Dermis microvascular lymphatic vessel endothelial cell (primary cell): Measurements from ENCODE around the gene CELF5. TPM values are rescaled to one million over a fixed set of nuclear protein-coding genes. Genes with fewer than 3 reads are reported as not detected.
"Not testable (repeated sequence)": the region's sequence is repeated elsewhere in the genome, so short reads cannot be mapped to it uniquely, and the experiment has no call there.

Experiments used
- DNase-seq, 2 donors: peaks; one replicate each; pipeline versions ENCODE4 v3.0.0 to v3.0.0-alpha.2; 2010; ENCODE audit warnings: low read depth in 2 of 2
- total RNA-seq: library from RNA; depleted of rRNA; stranded (reverse); fragments of >200 nt; gene quantifications from 2 replicates; pipeline ENCODE4 v1.2.1, GENCODE V29; 2014

The CELF5 gene
- total RNA-seq, 1 donor from 2014 or later, result not detected

DNA sequence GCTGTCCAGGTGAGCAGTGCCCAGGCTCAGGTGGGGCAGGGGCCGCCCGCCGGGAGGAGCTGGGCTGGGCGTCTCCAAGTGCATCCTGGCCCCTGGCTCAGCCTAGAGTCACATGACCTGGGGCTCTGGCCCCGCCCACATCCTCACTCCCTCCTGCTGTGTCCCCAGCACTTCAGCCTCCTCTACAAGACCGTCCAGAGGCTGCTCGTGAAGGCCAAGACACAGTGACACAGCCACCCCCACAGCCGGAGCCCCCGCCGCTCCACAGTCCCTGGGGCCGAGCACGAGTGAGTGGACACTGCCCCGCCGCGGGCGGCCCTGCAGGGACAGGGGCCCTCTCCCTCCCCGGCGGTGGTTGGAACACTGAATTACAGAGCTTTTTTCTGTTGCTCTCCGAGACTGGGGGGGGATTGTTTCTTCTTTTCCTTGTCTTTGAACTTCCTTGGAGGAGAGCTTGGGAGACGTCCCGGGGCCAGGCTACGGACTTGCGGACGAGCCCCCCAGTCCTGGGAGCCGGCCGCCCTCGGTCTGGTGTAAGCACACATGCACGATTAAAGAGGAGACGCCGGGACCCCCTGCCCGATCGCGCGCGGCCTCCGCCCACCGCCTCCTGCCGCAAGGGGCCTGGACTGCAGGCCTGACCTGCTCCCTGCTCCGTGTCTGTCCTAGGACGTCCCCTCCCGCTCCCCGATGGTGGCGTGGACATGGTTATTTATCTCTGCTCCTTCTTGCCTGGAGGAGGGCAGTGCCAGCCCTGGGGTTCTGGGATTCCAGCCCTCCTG is 16.8 kb upstream of the CELF5 start:
- DNase-seq, result no peak

DNA sequence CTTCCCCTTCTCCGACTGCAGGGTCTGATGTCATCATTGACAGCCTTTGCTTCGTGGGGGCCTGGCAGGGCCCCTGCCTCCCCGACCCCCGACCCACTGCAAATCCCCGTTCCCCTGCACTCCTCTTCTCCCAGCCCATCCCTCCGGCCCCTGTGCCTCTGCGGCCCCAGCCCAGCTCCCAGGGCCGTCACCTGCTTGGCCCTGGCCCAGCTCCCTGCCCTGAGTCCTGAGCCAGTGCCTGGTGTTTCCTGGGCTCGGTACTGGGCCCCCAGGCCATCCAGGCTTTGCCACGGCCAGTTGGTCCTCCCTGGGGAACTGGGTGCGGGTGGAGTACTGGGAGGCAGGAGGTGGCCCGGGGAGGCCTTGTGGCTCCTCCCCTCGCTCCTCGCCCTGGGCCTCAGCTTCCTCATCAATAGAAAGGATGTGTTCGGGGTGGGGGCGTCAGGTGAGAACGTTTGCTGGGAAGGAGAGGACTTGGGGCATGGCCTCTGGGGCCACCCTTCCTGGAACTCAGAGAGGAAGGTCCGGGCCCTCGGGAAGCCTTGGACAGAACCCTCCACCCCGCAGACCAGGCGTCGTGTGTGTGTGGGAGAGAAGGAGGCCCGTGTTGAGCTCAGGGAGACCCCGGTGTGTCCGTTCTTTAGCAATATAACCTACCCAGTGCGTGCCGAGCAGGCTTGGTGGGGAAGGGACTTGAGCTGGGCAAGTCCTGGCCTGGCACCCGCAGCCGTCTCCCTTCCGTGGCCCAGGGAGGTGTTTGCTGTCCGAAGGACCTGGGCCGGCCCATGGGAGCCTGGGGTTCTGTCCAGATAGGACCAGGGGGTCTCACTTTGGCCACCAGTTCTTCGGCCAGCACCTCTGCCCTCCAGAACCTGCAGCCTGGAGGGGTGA is 15.9 kb upstream of the CELF5 start:
- DNase-seq, result no peak

DNA sequence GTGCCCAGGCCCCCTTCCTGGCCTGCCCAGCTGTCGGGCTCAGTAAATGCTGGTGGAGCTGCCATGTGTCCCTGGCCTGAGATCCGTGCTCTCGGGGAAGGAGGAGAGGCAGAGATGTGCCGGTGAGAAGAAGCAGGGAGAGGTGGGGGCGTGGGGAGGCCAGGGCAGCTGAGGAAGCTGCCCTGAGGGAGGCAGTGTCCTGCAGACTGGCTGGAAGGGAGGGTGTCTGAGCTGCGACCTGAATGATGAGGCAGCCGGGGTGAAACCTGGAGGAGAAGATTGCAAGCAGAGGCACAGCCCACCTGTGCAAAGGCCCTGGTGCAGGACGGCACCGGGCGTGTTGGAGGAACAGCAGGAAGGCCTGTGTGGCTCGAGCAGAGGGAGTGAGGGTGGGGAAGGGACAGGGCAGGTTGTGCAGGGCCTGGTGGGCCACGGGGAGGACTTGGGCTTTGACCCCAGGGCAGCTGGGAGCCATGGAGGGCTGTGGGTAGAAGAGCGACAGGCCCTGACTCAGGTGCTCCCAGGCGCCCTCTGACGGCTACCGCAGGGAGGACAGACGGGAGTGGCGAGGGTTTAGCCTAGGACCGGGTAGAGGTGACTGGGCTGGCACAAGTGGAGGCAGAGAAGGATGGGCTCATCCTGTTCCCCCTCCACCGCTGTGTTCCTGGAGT is 14.0 kb upstream of the CELF5 start:
- peak; percentile 4 to 38 for DNase-seq

DNA sequence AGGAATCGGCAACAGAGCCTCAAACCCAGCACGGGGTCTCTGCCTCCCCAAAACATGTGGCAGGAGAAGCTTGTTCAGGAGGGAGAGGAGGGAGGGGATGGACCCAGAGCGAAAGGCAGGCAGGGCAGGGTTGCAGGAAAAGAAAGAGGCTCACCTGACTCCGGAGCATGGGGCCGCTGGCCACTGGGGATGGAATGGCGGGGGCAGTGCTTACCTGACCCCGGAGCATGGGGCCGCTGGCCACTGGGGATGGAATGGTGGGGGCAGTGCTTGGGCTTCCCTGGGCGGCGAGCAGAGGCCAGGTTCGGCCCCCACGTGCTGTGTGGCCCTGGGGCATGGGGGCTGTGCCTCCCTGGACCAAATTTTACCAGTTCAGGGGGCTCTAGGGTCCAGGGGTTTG is 13.3 kb upstream of the CELF5 start:
- no peak for DNase-seq

DNA sequence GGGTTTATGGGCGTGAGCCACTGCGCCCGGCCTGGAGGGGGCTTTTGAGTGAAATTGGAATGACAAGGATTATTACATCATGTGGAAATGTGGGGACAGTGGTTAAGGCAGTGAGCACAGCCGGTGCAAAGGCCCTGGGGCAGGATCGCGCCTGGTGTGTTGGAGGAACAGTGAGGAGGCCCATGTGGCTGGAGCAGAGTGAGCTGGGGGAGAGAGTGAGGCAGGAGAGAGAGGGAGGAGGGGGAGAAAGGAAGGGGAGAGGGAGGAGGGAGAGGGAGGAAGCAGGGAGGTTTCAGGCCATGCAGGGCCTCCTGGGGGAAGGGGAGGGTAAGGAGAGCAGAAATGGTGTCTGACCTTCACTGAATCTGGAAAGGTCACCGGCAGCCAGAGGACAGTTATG is 11.3 kb upstream of the CELF5 start:
- no peak for DNase-seq

DNA sequence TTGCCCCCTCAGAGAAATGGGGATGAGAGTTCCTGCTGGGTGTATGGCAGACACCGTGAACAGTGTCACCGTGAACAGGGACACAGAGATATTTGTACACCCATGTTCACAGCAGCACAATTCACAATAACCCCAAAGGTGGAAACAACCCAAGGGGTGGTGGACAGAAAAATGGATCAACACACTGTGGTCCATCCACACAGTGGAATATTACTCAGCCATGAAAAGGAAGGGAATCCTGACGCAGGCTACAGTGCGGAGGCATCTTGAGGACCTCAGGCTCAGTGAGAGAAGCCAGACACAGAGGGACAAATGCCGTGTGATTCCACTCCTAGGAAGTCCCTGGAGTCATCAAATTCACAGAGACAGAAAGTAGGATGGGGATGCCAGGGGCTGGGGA is 7.6 kb upstream of the CELF5 start:
- no peak for DNase-seq

DNA sequence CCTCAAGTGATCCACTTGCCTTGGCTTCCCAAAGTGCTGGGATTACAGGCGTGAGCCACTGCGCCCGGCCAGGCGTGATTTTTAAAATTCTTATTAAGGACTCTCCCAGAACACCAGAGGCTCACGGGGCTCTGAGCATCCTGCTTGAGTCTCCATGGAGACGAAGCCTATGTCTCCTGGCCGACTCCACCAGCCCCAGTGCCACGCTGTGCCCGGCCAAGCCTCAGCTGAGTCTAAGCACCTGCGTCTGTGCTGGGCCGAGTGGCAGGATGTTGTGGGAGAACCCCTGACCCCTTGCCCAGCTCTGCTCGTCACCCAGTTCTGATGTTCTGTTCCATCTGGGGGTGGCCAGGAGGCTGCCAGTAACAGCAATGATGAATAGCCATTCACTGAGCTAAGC is 3.9 kb upstream of the CELF5 start:
- DNase-seq, result no peak

DNA sequence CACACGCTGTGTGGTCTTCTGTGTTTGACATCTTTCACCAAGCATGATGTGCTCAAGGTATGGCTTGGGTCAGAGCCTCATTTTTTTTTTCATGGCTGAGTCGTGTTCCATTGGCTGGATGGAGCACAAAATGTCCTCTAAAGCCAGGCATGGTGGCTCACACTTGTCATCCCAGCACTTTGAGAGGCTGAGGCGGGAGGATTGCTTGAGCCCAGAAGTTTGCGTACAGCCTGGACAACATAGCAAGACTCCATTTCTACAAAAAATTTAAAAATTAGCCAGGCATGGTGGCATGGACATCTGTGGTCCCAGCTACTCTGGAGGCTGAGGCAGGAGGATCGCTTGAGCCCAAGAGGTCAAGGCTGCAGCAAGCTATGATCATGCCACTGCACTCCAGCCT is 2.9 kb upstream of the CELF5 start:
- not testable (repeated sequence) for DNase-seq

DNA sequence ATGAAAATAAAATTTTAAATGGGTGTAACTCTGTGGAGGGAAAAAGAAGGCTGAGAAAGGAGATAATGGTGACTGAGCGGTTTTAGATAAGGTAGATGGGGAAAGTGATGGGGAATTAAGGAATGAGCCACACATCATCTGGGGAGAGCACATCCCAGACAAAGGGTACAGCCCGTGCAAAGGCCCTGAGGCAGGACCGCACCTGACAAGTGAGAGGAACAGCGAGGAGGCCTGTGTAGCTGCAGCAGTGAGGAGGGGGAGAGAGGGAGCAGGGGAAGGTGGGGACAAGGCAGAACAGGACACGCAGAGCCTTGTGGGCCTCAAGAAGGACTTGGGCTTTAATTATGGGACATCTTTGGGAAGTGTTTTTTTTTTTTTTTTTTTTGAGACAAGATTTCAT is 1.8 kb upstream of the CELF5 start:
- no peak for DNase-seq

DNA sequence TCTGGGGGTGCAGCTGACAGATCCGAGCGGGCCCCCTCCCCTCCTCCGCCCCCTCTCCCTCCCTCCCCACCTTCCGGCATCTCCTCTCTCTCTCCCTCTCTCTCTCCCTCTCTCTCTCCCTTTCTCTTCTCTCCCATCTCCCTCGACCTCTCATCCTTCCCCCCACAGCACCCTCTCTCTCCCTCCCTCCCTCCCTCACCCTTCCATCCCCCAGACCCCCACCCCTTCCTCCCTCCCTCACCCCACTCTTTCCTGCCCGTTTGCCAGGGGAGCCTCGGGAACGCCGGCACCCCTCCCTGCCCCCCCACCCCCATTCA is 666 bp downstream of the CELF5 start:
- no peak for DNase-seq

DNA sequence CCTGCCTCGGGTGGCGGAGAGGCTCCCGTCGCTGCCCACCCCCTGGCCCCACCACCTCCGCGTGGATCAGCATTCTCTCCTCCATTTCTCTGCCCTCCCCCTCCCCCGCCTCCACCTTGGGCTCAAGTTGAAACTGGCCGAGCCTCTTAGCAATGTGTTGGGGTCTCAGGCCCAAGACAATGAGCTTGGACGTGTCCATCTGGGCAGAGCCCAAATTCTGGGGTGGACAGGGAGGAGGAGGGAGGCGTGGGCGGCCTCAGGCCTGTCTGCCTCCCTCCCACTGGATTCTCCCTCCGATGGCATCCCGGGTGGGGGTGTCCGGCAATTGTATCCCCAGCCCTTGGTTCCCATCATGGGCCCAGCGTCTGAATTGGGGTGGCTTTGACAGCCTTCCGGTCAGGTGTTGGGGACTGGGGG is 1.2 kb downstream of the CELF5 start:
- no peak for DNase-seq

DNA sequence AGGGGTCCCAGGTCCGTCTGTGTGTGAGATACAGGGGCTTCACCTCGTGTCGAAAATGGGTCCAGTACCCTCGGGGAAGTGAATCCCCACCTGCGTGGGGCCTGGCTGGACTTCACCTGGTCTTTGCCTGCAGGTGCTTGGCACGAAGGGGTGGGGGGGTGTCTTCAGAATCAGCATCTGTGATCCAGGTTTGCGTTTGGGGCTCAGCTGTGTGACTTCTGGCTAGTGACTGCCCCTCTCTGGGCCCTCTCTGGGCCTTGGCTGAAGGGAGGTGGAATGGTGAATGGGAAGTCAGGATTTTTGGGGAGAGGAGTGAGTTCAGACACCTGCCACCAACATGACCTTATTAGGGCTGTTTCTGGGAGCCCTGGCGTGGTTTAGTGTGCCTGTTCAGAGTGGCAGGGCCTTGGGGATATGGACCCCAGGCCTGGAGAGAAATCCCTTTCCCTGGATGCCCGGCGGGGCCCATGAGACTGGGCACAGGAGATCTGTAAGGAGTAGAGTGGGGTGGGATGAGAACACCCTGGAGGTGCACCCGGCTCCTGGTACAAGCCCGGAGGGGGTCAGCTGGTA is 2.7 kb downstream of the CELF5 start:
- DNase-seq, result no peak

DNA sequence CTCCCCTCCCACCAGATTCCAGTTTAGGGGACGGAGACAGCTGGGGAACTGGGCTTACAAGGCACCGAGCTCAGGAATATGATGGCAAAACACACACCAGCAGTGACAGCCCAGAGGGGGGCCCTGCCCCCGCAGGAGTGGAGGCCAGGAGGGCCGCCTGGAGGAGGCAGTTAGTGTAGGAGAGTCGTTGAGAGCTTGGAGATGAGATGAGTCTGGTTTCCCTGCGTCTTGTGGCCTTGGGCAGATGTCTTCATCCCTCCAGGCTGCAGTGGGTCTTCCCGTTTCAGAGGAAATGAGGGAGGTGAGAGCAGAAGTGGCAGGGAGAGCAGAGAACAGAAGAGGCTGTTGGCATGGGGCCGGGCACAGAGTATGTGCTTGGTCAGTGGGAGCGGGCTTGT is 4.9 kb downstream of the CELF5 start:
- no peak for DNase-seq

DNA sequence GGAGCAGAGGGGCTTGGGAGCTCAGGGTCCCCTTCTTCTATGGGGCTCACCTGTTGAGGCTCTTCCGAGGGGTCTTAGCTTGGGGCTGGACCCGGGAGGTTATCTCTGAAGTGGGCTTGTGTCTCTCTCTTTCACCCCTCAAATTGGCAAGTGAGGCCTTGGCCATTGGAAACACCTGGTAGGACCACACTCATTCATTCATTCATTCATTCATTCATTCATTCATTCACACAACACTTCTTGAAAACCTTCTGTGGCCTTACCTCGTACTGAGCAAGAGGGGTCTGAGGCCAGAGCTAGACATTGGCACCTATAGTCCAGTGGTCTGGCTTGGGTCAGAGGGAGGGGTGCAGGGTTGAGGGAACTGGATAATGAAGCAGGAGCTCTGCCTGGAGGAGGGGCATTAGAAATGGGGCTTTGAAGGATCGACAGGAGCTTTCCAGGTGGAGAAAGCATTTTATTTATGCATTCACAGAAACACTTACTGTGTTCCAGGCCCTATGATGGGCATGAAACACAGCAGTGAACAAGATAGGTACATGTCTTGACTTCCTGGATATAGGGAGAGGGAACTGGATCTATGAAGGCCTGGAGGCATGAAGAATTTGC is 5.5 kb downstream of the CELF5 start:
- DNase-seq, result no peak

DNA sequence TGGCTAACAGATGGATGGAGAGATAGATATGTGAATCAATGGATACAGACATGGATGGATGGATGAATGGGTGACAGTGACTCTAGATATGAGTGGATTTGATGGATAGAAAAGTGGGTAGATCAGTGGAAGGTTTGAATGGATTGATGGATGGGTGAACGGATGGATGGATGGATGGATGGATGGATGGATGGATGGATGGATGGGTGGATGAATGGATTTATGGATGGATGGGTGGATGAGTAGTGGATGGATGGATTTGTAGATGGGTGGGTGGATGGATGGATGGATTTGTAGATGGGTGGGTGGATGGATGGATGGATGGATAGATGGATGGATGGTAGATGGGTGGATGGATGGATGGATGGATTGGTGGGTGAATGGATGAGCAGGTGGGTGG is 6.8 kb downstream of the CELF5 start:
- no peak for DNase-seq

DNA sequence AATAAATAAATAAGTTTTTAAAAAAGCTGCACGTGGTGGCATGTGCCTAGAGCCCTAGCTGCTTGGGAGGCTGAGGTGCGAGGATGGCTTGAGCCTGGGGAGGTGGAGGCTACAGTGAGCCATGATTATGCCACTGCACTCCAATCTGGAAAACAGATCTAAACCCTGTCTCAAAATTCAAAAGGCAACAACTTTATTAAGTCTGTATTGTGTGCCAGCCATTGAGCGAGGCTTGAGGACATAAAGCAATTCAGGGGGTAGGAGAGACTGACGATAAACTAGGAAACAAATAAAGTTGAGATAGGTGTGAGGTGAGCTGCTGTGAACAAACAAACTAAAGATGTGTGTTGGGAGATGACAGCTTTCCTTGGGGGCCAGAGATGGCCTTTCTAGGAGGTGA is 8.7 kb downstream of the CELF5 start:
- DNase-seq, result no peak

DNA sequence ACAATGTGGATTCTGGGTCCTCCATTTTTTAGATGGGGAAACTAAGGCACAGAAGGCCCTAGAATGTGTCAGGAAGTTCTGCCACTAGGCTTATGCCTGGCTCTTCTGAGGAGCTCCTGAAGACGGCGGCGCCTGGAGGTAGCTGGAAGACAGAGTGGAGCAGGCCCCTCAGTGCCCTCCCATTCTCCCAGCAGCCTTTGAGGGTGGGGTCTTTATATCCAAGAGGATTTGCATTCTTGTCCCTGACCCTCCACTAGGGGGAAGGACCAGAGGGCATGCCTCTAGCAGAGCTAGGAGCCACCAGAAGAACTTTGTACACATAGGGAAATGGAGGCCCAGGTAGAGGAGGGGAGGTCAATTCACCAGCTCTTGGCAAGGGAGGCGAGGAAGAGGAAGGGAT is 9.4 kb downstream of the CELF5 start:
- DNase-seq, result no peak

DNA sequence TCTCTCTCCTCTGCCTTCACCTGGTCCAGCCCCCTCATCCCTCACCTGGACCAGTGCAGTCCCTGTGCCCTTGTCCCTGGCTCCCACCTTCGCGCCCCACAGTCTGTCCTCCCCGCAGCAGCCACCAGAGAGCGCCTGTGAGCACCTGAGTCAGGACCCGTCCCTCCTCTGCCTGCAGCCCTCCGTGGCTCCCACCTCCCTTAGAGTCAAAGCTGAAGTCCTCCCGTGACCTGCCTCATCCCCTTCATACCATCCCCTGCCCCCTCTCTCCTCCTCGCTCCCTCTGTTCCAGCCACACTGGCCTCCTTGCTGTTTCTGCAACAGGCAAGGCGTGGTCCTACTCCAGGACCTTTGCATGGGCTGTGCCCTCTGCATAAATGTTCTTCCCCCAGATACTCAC is 10.3 kb downstream of the CELF5 start:
- DNase-seq, result no peak

DNA sequence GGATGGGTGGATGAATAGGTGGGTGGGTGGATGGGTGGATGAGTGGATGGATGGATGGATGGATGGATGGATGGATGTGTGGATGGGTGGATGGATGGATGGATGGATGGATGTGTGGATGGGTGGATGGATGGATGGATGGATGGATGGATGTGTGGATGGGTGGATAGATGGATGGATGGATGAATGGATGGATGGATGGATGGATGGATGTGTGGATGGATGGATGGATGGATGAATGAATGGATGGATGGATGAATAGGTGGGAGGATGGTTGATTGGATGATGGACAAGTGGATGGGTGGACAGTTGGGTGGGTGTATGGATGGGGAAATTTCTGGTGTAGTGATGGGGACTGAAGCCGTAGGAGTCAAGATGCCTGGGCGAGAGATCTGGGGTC is 11.1 kb downstream of the CELF5 start:
- DNase-seq, result not testable (repeated sequence)

DNA sequence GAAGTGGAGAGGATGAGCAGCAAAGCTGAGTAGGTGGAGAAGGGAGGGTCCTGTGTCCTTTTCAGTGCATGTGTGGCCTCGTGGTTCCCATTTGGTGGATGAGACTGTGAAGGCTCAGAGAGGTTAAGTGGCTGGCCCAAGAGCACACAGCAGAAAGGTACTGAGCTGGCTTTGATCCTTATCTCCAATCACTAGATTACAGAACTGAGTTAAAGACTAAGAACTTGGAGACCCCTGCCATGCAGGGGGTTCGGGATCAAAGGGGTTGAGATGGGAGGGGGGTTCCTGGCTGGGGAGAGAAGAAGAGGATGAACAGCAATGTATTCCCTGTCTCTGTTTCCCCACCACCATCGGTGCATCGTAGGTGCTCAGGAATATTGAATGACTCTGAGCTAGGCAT is 11.8 kb downstream of the CELF5 start:
- no peak for DNase-seq

DNA sequence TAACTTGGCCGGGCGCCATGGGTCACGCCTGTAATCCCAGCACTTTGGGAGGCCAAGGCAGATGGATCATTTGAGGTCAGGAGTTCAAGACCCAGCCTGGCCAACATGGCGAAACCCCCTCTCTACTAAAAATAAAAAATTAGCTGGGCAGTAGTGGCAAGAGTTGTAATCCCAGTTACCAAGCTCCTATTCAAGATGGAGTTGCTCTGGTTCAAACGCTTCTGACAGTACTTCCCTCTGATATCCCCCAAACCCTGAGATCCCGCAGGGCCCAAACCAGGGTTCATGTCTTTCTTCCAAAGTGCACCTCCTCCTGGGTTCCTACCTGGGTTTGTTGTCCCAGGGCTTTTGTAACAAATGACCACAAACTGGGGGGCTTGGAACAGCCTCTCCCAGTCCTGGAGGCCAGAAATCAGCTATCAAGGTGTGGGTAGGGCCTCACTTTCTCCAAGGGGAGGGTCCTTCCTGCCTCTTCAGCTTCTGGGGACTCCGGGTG is 13.7 kb downstream of the CELF5 start:
- DNase-seq, result no peak

DNA sequence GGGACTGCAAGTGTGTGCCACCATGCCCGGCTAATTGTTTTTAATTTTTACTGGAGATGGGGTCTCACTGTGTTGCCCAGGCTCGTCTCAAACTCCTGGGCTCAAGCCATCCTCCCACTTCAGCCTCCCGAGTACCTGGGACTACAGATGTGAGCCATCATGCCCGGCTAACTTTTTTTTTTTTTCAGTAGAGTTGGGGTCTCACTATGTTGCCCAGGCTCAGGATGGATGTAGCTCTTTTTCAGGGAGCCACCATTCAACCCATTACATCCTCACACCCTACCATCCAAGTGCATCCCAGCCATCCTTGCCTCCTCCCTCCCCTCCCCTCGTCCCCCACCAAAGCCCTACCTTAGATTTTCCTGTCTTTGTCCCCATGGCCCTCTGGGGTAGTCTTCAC is 14.9 kb downstream of the CELF5 start:
- no peak for DNase-seq
